ENCODE results near the gene TSPAN13. TPM values are rescaled to one million over a fixed set of nuclear protein-coding genes. Genes with fewer than 3 reads are reported as not detected.

The TSPAN13 gene
- total RNA-seq, 1 experiment from 2014 or later = 32.7 TPM

DNA sequence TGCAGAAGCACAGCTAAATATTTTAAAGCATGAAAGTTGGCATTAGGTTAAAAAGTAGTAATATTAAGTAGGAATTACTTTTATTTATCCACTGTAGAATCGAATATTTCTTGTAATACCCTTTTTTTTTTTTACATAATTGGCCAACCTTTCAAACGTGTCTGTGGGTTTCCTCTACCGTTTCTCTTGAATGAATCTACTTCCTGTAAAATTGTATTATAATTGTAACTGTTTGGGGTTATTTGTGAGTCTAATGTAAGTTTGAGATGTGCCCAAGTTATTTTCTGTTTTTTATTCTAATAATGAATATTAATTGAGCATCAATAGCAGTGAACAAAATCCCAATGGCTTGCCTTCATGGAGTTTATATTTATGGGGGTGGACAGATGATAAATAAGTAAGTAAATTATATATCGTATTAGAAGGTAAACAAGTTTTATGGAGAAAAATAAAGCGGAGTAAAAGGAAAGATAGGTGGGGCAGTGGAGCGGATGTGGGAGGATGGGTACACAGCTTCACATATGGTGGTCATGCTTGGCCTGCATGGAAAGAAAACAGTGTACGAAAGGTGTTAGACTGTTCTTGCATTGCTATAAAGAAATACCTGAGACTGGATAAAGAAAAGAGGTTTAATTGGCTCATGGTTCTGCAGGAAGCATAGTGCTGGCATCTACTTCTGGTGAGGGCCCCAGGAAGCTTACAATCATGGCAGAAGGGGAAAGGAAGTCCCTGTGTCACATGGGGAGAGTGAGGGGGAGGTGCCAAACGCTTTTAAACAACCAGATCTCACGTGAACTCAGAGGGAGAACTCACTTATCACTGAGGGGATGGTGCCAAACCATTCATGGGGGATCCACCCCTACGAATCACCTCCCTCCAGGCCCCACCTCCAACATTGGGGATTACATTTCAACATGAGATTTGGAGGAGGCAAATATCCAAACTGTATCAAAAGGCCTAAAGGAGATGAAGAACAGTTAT lies 5.4 kb downstream of the TSPAN13 start:
- no peaks in the 10 kb centered on the region for H3K9me3 Mint-ChIP-seq
- H3K27me3 Mint-ChIP-seq (ENCODE audit: low read depth) = 0 out of 2 replicates have a peak, but pooled peaks cover 8% of the 10 kb centered on the region
- ChIA-PET CTCF (interaction anchor here (1.3 kb wide), 1 partner anchor 43 kb away, joined by 4 read pairs; no protein-coding TSS in a partner anchor), POLR2A (no interaction called here)
- peaks cover 41% of the 10 kb centered on the region for H3K4me1 Mint-ChIP-seq
- no peak overlapping the region for H3K4me3 Mint-ChIP-seq
- TF ChIP-seq GABPB1 (CRISPR knock-in tag; IDR thresholded peaks at IDR 0.05) (no peak), NFYB (CRISPR knock-in tag; conservative IDR thresholded peaks at IDR 0.05; ENCODE audit: low read depth) (no peak)
- TF ChIP-seq, protein P1, sequence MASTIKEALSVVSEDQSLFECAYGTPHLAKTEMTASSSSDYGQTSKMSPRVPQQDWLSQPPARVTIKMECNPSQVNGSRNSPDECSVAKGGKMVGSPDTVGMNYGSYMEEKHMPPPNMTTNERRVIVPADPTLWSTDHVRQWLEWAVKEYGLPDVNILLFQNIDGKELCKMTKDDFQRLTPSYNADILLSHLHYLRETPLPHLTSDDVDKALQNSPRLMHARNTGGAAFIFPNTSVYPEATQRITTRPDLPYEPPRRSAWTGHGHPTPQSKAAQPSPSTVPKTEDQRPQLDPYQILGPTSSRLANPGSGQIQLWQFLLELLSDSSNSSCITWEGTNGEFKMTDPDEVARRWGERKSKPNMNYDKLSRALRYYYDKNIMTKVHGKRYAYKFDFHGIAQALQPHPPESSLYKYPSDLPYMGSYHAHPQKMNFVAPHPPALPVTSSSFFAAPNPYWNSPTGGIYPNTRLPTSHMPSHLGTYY (CRISPR knock-in tag; IDR thresholded peaks at IDR 0.05) = no peak
- TF ChIP-seq, protein P2, sequence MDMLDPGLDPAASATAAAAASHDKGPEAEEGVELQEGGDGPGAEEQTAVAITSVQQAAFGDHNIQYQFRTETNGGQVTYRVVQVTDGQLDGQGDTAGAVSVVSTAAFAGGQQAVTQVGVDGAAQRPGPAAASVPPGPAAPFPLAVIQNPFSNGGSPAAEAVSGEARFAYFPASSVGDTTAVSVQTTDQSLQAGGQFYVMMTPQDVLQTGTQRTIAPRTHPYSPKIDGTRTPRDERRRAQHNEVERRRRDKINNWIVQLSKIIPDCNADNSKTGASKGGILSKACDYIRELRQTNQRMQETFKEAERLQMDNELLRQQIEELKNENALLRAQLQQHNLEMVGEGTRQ (CRISPR knock-in tag; IDR thresholded peaks at IDR 0.05) = peak; percentile 33; the same call in 1 of the 2 replicates
- no peak overlapping the region for H3K27ac Mint-ChIP-seq
- ATAC-seq (peak; percentile 41), DNase-seq (ENCODE audit: low spot score) (no peak)
- H3K36me3 Mint-ChIP-seq = 0 out of 2 replicates have a peak, but pooled peaks cover 2% of the 10 kb centered on the region

DNA sequence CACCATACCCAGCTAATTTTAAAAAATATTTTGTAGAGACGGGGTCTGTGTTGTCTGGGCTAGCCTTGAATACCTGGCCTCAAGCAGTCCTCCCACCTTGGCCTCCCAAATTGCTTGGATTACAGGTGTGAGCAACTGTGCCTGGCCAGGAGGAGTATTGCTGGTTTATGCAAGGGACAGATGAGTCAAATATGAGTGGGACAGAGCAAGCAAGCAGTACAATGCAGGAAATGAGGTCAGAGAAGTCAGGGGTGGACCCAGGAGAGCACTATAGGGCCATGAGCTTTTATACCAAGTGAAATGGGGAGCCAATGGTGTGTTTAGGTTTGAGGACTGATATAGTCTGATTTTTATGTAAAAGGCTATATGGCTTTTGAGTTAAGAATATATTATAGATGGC lies 6.3 kb downstream of the TSPAN13 start:
- Mint-ChIP-seq H3K4me1 (peaks cover 34% of the 10 kb centered on the region), H3K27me3 (ENCODE audit: low read depth) (0 out of 2 replicates have a peak, but pooled peaks cover under 1% of the 10 kb centered on the region), H3K27ac (no peak overlapping the region), H3K4me3 (no peak overlapping the region), H3K9me3 (no peaks in the 10 kb centered on the region), H3K36me3 (0 out of 2 replicates have a peak, but pooled peaks cover 2% of the 10 kb centered on the region)
- POLR2A ChIA-PET = no interaction called here
- DNase-seq (ENCODE audit: low spot score) = no peak
- no peak for TF ChIP-seq RELA (CRISPR knock-in tag; IDR thresholded peaks at IDR 0.05; ENCODE audit: borderline replicate concordance)
- TF ChIP-seq ZNF671 (CRISPR knock-in tag; IDR thresholded peaks at IDR 0.05) = no peak
- no peak for TF ChIP-seq ZNF317 (CRISPR knock-in tag; IDR thresholded peaks at IDR 0.05; ENCODE audit: borderline replicate concordance, low read depth)
- TF ChIP-seq, protein P3, sequence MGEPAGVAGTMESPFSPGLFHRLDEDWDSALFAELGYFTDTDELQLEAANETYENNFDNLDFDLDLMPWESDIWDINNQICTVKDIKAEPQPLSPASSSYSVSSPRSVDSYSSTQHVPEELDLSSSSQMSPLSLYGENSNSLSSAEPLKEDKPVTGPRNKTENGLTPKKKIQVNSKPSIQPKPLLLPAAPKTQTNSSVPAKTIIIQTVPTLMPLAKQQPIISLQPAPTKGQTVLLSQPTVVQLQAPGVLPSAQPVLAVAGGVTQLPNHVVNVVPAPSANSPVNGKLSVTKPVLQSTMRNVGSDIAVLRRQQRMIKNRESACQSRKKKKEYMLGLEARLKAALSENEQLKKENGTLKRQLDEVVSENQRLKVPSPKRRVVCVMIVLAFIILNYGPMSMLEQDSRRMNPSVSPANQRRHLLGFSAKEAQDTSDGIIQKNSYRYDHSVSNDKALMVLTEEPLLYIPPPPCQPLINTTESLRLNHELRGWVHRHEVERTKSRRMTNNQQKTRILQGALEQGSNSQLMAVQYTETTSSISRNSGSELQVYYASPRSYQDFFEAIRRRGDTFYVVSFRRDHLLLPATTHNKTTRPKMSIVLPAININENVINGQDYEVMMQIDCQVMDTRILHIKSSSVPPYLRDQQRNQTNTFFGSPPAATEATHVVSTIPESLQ (CRISPR knock-in tag; IDR thresholded peaks at IDR 0.05) = no peak
- TF ChIP-seq, protein P4, sequence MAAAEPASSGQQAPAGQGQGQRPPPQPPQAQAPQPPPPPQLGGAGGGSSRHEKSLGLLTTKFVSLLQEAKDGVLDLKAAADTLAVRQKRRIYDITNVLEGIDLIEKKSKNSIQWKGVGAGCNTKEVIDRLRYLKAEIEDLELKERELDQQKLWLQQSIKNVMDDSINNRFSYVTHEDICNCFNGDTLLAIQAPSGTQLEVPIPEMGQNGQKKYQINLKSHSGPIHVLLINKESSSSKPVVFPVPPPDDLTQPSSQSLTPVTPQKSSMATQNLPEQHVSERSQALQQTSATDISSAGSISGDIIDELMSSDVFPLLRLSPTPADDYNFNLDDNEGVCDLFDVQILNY (CRISPR knock-in tag; IDR thresholded peaks at IDR 0.05) = no peak
- TF ChIP-seq TEAD4 (CRISPR knock-in tag; IDR thresholded peaks at IDR 0.05) = no peak
- TF ChIP-seq, protein P5, sequence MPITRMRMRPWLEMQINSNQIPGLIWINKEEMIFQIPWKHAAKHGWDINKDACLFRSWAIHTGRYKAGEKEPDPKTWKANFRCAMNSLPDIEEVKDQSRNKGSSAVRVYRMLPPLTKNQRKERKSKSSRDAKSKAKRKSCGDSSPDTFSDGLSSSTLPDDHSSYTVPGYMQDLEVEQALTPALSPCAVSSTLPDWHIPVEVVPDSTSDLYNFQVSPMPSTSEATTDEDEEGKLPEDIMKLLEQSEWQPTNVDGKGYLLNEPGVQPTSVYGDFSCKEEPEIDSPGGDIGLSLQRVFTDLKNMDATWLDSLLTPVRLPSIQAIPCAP (CRISPR knock-in tag; IDR thresholded peaks at IDR 0.05) = no peak
- no peak for TF ChIP-seq HMGA2 (CRISPR knock-in tag; IDR thresholded peaks at IDR 0.05)
- TF ChIP-seq FOXK1 (CRISPR knock-in tag; IDR thresholded peaks at IDR 0.05) = no peak
- no peak for TF ChIP-seq GRHL2 (CRISPR knock-in tag; IDR thresholded peaks at IDR 0.05; ENCODE audit: insufficient replicate concordance, severe bottlenecking)
- TF ChIP-seq, protein P6, sequence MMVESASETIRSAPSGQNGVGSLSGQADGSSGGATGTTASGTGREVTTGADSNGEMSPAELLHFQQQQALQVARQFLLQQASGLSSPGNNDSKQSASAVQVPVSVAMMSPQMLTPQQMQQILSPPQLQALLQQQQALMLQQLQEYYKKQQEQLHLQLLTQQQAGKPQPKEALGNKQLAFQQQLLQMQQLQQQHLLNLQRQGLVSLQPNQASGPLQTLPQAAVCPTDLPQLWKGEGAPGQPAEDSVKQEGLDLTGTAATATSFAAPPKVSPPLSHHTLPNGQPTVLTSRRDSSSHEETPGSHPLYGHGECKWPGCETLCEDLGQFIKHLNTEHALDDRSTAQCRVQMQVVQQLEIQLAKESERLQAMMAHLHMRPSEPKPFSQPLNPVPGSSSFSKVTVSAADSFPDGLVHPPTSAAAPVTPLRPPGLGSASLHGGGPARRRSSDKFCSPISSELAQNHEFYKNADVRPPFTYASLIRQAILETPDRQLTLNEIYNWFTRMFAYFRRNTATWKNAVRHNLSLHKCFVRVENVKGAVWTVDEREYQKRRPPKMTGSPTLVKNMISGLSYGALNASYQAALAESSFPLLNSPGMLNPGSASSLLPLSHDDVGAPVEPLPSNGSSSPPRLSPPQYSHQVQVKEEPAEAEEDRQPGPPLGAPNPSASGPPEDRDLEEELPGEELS (CRISPR knock-in tag; IDR thresholded peaks at IDR 0.05) = no peak
- TF ChIP-seq ZBTB21 (CRISPR knock-in tag; IDR thresholded peaks at IDR 0.05; ENCODE audit: borderline replicate concordance) = no peak
- TF ChIP-seq ZNF263 (CRISPR knock-in tag; IDR thresholded peaks at IDR 0.05; ENCODE audit: low read depth) = no peak
- TF ChIP-seq, protein P7, sequence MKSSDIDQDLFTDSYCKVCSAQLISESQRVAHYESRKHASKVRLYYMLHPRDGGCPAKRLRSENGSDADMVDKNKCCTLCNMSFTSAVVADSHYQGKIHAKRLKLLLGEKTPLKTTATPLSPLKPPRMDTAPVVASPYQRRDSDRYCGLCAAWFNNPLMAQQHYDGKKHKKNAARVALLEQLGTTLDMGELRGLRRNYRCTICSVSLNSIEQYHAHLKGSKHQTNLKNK (CRISPR knock-in tag; IDR thresholded peaks at IDR 0.05) = no peak
- CTCF ChIA-PET = no interaction called here
- ATAC-seq = no peak

Data from WTC11 (cell line).